MM.1S (cell line): ENCODE data around the gene MAGI1.

ENCODE experiments used
- DNase-seq: peaks from one replicate; pipeline ENCODE4 v3.0.0-alpha.2; 2015
- H2AFZ ChIP-seq: fragments of 300-600 bp; sonication (generic); 2 replicates; pipeline ENCODE4 v1.6.0; 2016; ENCODE audit warnings: antibody characterized with exemption, low read length
- H3F3A ChIP-seq: fragments of 300-600 bp; sonication (generic); 2 replicates; pipeline ENCODE4 v1.6.1; 2016; ENCODE audit warnings: mild to moderate bottlenecking, antibody characterized with exemption, low read length, moderate library complexity, mixed read lengths; ENCODE audit not compliant: insufficient read depth
- H3K27ac ChIP-seq: fragments of 300-600 bp; sonication (generic); 2 replicates; pipeline ENCODE4 v1.5.1; 2016; ENCODE audit warnings: mild to moderate bottlenecking, low read length
- H3K27me3 ChIP-seq: fragments of 300-600 bp; sonication (generic); replicated peaks from 2 replicates; pipeline ENCODE4 v1.6.0; 2016; ENCODE audit warnings: low read length; ENCODE audit not compliant: insufficient read depth
- H3K36me3 ChIP-seq: fragments of 300-600 bp; sonication (generic); replicated peaks from 2 replicates; pipeline ENCODE4 v1.6.1; 2016; ENCODE audit warnings: mild to moderate bottlenecking, low read length, mixed read lengths; ENCODE audit not compliant: insufficient read depth
- H3K4me1 ChIP-seq: fragments of 300-600 bp; sonication (generic); 2 replicates; pipeline ENCODE4 v1.6.1; 2016; ENCODE audit warnings: low read length, mixed read lengths
- H3K4me2 ChIP-seq: fragments of 300-600 bp; sonication (generic); 2 replicates; pipeline ENCODE4 v1.6.0; 2016; ENCODE audit warnings: low read depth, low read length
- H3K4me3 ChIP-seq: fragments of 300-600 bp; sonication (generic); 2 replicates; pipeline ENCODE4 v1.5.1; 2016; ENCODE audit warnings: low read length, mixed read lengths
- H3K79me2 ChIP-seq: fragments of 300-600 bp; sonication (generic); 2 replicates; pipeline ENCODE4 v1.6.1; 2016; ENCODE audit warnings: mixed run types, low read length, mixed read lengths
- H3K9ac ChIP-seq: fragments of 300-600 bp; sonication (generic); 2 replicates; pipeline ENCODE4 v1.6.1; 2016; ENCODE audit warnings: low read length, mixed read lengths
- H3K9me2 ChIP-seq: fragments of 300-600 bp; sonication (generic); replicated peaks from 2 replicates; pipeline ENCODE4 v1.6.1; 2016; ENCODE audit warnings: mild to moderate bottlenecking, low read length, mixed read lengths; ENCODE audit not compliant: insufficient read depth
- H3K9me3 ChIP-seq: fragments of 300-600 bp; sonication (generic); replicated peaks from 2 replicates; pipeline ENCODE4 v1.6.1; 2016; ENCODE audit warnings: mild to moderate bottlenecking, low read length, mixed read lengths; ENCODE audit not compliant: insufficient read depth
- H4K20me1 ChIP-seq: fragments of 300-600 bp; sonication (generic); 2 replicates; pipeline ENCODE4 v1.6.1; 2016; ENCODE audit warnings: mild to moderate bottlenecking, low read length, moderate library complexity, mixed read lengths; ENCODE audit not compliant: insufficient read depth
- EZH2 ChIP-seq: fragments of 300-600 bp; sonication (generic); optimal IDR thresholded peaks from 2 replicates; pipeline ENCODE3; 2017; ENCODE audit warnings: low read depth, mild to moderate bottlenecking, antibody characterized with exemption, low read length, mixed read lengths
- EZH2phosphoT487 ChIP-seq: fragments of 300-600 bp; sonication (generic); IDR thresholded peaks from 2 replicates; pipeline ENCODE4 v1.6.1; 2018; ENCODE audit warnings: antibody characterized with exemption, low read length
- TF ChIP-seq, protein P1 (sequence below): fragments of 300-600 bp; sonication (generic); IDR thresholded peaks from 2 replicates; pipeline ENCODE4 v1.5.1; 2016; ENCODE audit warnings: antibody characterized with exemption, low read length, mixed read lengths

The MAGI1 gene

DNA sequence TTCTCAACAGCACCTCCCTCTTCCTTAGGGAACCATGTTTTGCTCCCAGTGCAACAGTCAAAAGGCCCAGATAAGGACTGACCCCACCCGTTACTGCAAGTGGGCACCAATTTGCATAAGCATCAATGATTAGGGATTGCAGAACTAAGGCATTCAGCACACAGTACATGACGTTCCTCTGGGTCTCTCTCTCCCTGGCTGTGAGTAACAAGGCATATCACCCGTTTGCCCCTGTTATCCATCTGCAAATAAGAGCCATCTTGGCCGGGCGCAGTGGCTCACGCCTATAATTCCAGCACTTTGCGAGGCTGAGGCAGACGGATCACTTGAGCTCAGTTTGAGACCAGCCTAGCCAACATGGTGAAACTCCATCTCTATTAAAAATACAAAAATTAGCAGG lies 18.8 kb downstream of the MAGI1 start:
- no peaks in the 10 kb centered on the region for H3F3A ChIP-seq
- no peak overlapping the region for H2AFZ ChIP-seq
- H3K27ac ChIP-seq = no peak overlapping the region
- peaks cover 4% of the 10 kb centered on the region; the same call in 1 of the 2 replicates for H3K79me2 ChIP-seq
- no peak overlapping the region for H3K4me3 ChIP-seq
- no peak overlapping the region for H3K4me2 ChIP-seq
- no peak overlapping the region for H3K9ac ChIP-seq
- DNase-seq = no peak
- H4K20me1 ChIP-seq = no peaks in the 10 kb centered on the region
- no peaks in the 10 kb centered on the region for H3K36me3 ChIP-seq
- TF ChIP-seq EZH2phosphoT487 (no peak), EZH2 (no peak)
- TF ChIP-seq, protein P1, sequence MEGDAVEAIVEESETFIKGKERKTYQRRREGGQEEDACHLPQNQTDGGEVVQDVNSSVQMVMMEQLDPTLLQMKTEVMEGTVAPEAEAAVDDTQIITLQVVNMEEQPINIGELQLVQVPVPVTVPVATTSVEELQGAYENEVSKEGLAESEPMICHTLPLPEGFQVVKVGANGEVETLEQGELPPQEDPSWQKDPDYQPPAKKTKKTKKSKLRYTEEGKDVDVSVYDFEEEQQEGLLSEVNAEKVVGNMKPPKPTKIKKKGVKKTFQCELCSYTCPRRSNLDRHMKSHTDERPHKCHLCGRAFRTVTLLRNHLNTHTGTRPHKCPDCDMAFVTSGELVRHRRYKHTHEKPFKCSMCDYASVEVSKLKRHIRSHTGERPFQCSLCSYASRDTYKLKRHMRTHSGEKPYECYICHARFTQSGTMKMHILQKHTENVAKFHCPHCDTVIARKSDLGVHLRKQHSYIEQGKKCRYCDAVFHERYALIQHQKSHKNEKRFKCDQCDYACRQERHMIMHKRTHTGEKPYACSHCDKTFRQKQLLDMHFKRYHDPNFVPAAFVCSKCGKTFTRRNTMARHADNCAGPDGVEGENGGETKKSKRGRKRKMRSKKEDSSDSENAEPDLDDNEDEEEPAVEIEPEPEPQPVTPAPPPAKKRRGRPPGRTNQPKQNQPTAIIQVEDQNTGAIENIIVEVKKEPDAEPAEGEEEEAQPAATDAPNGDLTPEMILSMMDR = no peak
- H3K27me3 ChIP-seq = no peaks in the 10 kb centered on the region
- H3K9me2 ChIP-seq = no peaks in the 10 kb centered on the region
- H3K9me3 ChIP-seq = no peaks in the 10 kb centered on the region
- no peaks in the 10 kb centered on the region for H3K4me1 ChIP-seq

DNA sequence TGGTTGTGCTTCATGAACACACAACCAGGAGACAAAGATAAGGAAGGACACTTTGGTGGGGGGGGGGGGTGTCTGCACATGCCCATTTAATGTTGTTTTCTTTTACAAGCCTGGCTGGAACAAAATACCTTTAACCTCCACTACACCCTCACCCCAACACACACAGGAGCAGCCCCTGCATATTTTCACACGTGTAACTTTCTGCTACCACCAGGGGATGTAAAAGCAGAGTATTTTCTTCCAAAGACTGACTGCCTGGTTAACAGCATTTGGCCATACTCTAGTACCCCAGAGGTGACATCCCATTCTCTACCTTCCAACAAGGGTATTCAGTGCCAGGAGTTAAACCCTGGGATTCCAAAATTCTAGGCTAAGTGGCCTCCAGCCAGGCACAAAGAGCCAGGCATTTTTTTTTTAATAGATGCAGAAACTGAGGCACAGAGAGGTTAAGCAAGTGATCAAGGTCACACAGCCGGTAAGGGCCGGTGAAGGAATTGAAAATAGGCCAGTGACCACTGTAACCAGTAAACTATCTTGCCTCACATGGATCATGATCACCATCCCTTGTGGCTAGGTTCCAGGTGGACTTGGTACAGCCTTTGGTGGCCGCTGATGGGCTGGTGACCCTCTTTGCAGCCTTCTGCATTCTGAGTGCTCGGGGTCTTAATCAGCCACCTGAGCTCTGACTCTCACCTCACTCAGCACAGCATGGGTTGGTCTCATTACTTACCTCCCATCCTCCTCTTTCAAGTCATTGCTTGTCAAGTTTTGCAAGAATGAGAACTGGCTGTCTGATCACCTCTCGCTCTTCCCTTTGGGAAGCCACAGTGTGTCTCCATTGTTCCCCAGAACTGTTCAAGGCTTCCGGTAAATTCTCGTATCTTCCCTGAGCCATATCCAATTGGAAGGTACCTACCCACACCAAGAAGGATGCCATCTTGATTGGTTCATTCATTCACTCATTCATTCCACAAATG lies 20.4 kb downstream of the MAGI1 start:
- Histone ChIP-seq H3K27ac (no peak overlapping the region), H3K27me3 (no peaks in the 10 kb centered on the region), H4K20me1 (no peaks in the 10 kb centered on the region), H3K36me3 (no peaks in the 10 kb centered on the region), H3K4me2 (no peak overlapping the region), H3K9me3 (no peaks in the 10 kb centered on the region), H3K79me2 (no peaks in the 10 kb centered on the region; the same call in 1 of the 2 replicates), H2AFZ (no peak overlapping the region), H3K9me2 (no peaks in the 10 kb centered on the region), H3K4me1 (no peaks in the 10 kb centered on the region), H3K4me3 (no peak overlapping the region), H3F3A (no peaks in the 10 kb centered on the region), H3K9ac (no peak overlapping the region)
- TF ChIP-seq EZH2 (no peak), EZH2phosphoT487 (no peak)
- TF ChIP-seq, protein P1 = no peak
- no peak for DNase-seq

DNA sequence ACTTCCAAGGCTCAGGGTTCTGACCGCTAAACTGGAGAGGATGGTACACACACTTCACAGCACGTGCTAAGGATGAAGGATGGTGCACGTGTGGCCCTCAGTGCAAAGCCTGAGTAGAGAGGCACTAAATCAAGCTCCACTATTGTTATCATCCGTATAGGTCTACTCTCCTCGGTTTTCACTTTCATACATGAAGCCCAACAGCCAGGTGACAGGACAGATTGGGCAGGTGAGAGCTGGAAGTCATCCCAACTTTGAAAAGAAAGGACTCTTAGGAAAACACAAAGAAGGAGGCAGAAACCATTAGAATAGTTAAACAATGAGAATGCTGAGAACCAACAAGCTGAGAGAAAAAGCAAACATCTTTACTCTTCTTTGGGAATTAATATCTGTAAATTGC lies 21.1 kb downstream of the MAGI1 start:
- Histone ChIP-seq H3K27me3 (no peaks in the 10 kb centered on the region), H3F3A (no peaks in the 10 kb centered on the region), H3K79me2 (no peaks in the 10 kb centered on the region), H3K27ac (no peak overlapping the region), H3K4me3 (no peak overlapping the region), H4K20me1 (no peaks in the 10 kb centered on the region), H3K4me1 (no peaks in the 10 kb centered on the region), H2AFZ (no peak overlapping the region), H3K4me2 (no peak overlapping the region), H3K36me3 (no peaks in the 10 kb centered on the region), H3K9ac (no peak overlapping the region), H3K9me3 (no peaks in the 10 kb centered on the region), H3K9me2 (no peaks in the 10 kb centered on the region)
- TF ChIP-seq EZH2phosphoT487 (no peak), EZH2 (no peak)
- TF ChIP-seq, protein P1 = no peak
- no peak for DNase-seq
